H1 (cell line): ENCODE data around the gene SCARB1. TPM values are rescaled to one million over a fixed set of nuclear protein-coding genes. Genes with fewer than 3 reads are reported as not detected.

Experiments
- CTBP2 ChIP-seq: IDR thresholded peaks from 2 replicates; pipeline ENCODE4 v1.7.0; 2011; ENCODE audit warnings: borderline replicate concordance, mild to moderate bottlenecking, moderate library complexity, mixed read lengths, low read length; ENCODE audit not compliant: insufficient read depth, insufficient read length
- GABPA ChIP-seq: IDR thresholded peaks from 2 replicates; pipeline ENCODE4 v1.6.1; 2011; ENCODE audit warnings: mild to moderate bottlenecking, low read length, moderate library complexity, borderline replicate concordance; ENCODE audit not compliant: insufficient read depth
- GTF2F1 ChIP-seq: IDR thresholded peaks from 2 replicates; pipeline ENCODE4 v1.6.1; 2012; ENCODE audit warnings: low read depth, low read length, improper control_type of control experiment, borderline replicate concordance
- KDM1A ChIP-seq: fragments of 200-600, 300-600 bp; sonication (generic); IDR thresholded peaks from 2 replicates; pipeline ENCODE4 v1.7.1; 2016; ENCODE audit warnings: mild to moderate bottlenecking, low read length, borderline replicate concordance
- NANOG ChIP-seq: IDR thresholded peaks from 2 replicates; pipeline ENCODE4 v1.6.1; 2011; ENCODE audit warnings: low read length, low read depth, mild to moderate bottlenecking, inconsistent platforms; ENCODE audit not compliant: insufficient read depth, poor library complexity, severe bottlenecking
- RFX5 ChIP-seq: IDR thresholded peaks from 2 replicates; pipeline ENCODE4 v1.6.1; 2011; ENCODE audit warnings: low read depth, low read length, improper control_type of control experiment, borderline replicate concordance
- RXRA ChIP-seq: IDR thresholded peaks from 2 replicates; pipeline ENCODE4 v1.6.1; 2011; ENCODE audit warnings: low read depth, mild to moderate bottlenecking, low read length, moderate library complexity; ENCODE audit not compliant: insufficient read depth
- YY1 ChIP-seq: IDR thresholded peaks from 2 replicates; pipeline ENCODE4 v1.6.1; 2011; ENCODE audit warnings: low read depth, mild to moderate bottlenecking, low read length
- polyA plus RNA-seq, 7 experiments: library from polyadenylated mRNA; depleted of rRNA in 3 of 7; stranded (reverse) in 5 of 7; unstranded in 2 of 7; fragments of >200 nt in 5 of 7; fragments of 200-250 nt in 2 of 7; gene quantifications; 1 replicate in 5 of 7; 2 replicates in 1 of 7; 4 replicates in 1 of 7; pipeline versions ENCODE4 v1.2.1 to v1.2.3, GENCODE V29; 2011 to 2013; ENCODE audit warnings: missing spikeins in 2 of 7, mixed read lengths in 2 of 7
- total RNA-seq: library from RNA; stranded (reverse); fragmentation: NEBNext Ultra II Directional; extraction: Animal tissue kit (Norgen Biotek cat#: 25700); gene quantifications from 2 replicates; pipeline ENCODE4 v1.2.1, GENCODE V29; 2021

Gene SCARB1
- total and polyA plus RNA-seq, 2 of the 8 experiments (the other 6 are each of a cell fraction or from before 2014, with no cell fraction given), result 45.3 to 57.1 TPM

DNA sequence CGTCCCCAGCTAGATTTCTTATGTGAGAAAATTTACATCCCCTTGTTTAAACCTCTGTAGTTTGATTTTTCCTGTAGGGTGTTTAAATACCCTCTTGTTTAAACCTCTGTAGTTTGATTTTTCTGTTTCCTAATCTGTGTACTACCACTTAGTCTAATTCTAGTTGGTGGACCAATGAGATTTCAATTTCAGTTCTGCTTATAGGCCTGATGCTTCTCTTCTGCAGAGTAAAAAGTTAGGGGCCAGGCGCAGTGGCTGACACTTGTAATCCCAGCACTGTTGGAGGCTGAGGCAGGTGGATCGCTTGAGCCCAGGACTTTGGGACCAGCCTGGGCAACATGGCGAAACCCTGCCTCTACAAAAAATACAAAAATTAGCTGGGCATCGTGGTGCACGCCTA, 39.3 kb upstream of the SCARB1 start (continued):
- TF ChIP-seq CTBP2, result no peak
- TF ChIP-seq GTF2F1, result no peak
- TF ChIP-seq RFX5, result no peak
- TF ChIP-seq NANOG, result no peak
- no peak for TF ChIP-seq RXRA
- no peak for TF ChIP-seq KDM1A
- TF ChIP-seq GABPA, result no peak
- TF ChIP-seq YY1, result no peak
